ENCODE measurements around the gene NCK2. TPM values are rescaled to one million over a fixed set of nuclear protein-coding genes. Genes with fewer than 3 reads are reported as not detected.

Gene NCK2
- total RNA-seq, 2 donors from 2014 or later, result 39.0 to 144 TPM

GRCh38 chr2:105791229-105791628 is 46.5 kb downstream of the NCK2 start:
- H3K27ac ChIP-seq, result no peak overlapping the region
- no peak overlapping the region for H3K4me3 ChIP-seq

GRCh38 chr2:105792561-105792960 is 47.8 kb downstream of the NCK2 start:
- TF ChIP-seq CTCF (IDR thresholded peaks at IDR 0.05) (no peak), POLR2A (IDR thresholded peaks at IDR 0.05) (no peak), POLR2AphosphoS5 (IDR thresholded peaks at IDR 0.05) (no peak)
- WGBS, result 78% methylated on average over 7 of the region's 7 CpGs
- intact Hi-C loops (cut with DNase I), result loop anchor here (5.0 kb wide), 1 partner anchor 50 kb away; the partner anchor contains the start of gene NCK2
- Histone ChIP-seq H3K36me3 (no peaks in the 10 kb centered on the region), H3K27ac (no peak overlapping the region), H3K27me3 (replicated peaks; ENCODE audit: insufficient read depth) (no peaks in the 10 kb centered on the region), H3K4me3 (no peak overlapping the region), H3K9me3 (no peaks in the 10 kb centered on the region), H3K4me1 (replicated peaks) (peaks cover 5% of the 10 kb centered on the region)
- DNase-seq (ENCODE audit: low spot score), result no peak

More at GRCh38 chr2:105791229-105791628, 46.5 kb downstream of the NCK2 start:
- 70% methylated on average over 12 of the region's 12 CpGs for WGBS
- Histone ChIP-seq H3K36me3 (no peaks in the 10 kb centered on the region), H3K4me1 (replicated peaks) (peaks cover 5% of the 10 kb centered on the region), H3K9me3 (no peaks in the 10 kb centered on the region), H3K27me3 (replicated peaks; ENCODE audit: insufficient read depth) (no peaks in the 10 kb centered on the region)
- no peak for TF ChIP-seq CTCF (IDR thresholded peaks at IDR 0.05)
- no peak for TF ChIP-seq POLR2AphosphoS5 (IDR thresholded peaks at IDR 0.05)
- TF ChIP-seq POLR2A (IDR thresholded peaks at IDR 0.05), result no peak
- DNase-seq (ENCODE audit: low spot score), result no peak
- intact Hi-C loops (cut with DNase I), result loop anchor here (5.0 kb wide), 1 partner anchor 49 kb away; the partner anchor contains the start of gene NCK2

- intact Hi-C loops (cut with DNase I), result loop anchor here (5.0 kb wide), 1 partner anchor 51 kb away; the partner anchor contains the start of gene NCK2
- TF ChIP-seq POLR2AphosphoS5 (IDR thresholded peaks at IDR 0.05) (no peak), POLR2A (IDR thresholded peaks at IDR 0.05) (no peak), CTCF (IDR thresholded peaks at IDR 0.05) (no peak)
- DNase-seq (ENCODE audit: low spot score), result no peak
- Histone ChIP-seq H3K27ac (no peak overlapping the region), H3K27me3 (replicated peaks; ENCODE audit: insufficient read depth) (no peaks in the 10 kb centered on the region), H3K4me3 (no peak overlapping the region), H3K36me3 (no peaks in the 10 kb centered on the region), H3K9me3 (no peaks in the 10 kb centered on the region), H3K4me1 (replicated peaks) (peaks cover 5% of the 10 kb centered on the region)
- 94% methylated on average over 6 of the region's 6 CpGs for WGBS
Measured at GRCh38 chr2:105793196-105793975, 48.7 kb downstream of the NCK2 start.

- H3K4me1 ChIP-seq (replicated peaks), result no peaks in the 10 kb centered on the region
Measured at GRCh38 chr2:105794926-105795574, 50.3 kb downstream of the NCK2 start.

More at GRCh38 chr2:105794926-105795574, 50.3 kb downstream of the NCK2 start:
- H3K36me3 ChIP-seq, result no peaks in the 10 kb centered on the region
- 84% methylated on average over 3 of the region's 3 CpGs for WGBS
- no peaks in the 10 kb centered on the region for H3K9me3 ChIP-seq
- no peak overlapping the region for H3K4me3 ChIP-seq
- intact Hi-C loops (cut with DNase I), result loop anchor here (5.0 kb wide), 1 partner anchor 53 kb away; the partner anchor contains the start of gene NCK2
- TF ChIP-seq POLR2AphosphoS5 (IDR thresholded peaks at IDR 0.05) (no peak), CTCF (IDR thresholded peaks at IDR 0.05) (no peak)
- H3K27ac ChIP-seq, result no peak overlapping the region
- DNase-seq (ENCODE audit: low spot score), result no peak
- H3K27me3 ChIP-seq (replicated peaks; ENCODE audit: insufficient read depth), result no peaks in the 10 kb centered on the region

All from prostate gland (tissue), 2 donors.